ENCODE measurements around the gene DCAF10.
"Not testable (repeated sequence)": the region's sequence is repeated elsewhere in the genome, so short reads cannot be mapped to it uniquely, and the experiment has no call there.

DCAF10 gene

GRCh38 chr9:37792122-37792521 lies 8.5 kb upstream of the DCAF10 start:
- DNase-seq, result no peak

- no peak for DNase-seq
These were observed 4.4 kb upstream of the DCAF10 start for GRCh38 chr9:37796232-37796631.

GRCh38 chr9:37798677-37799076 lies 1.9 kb upstream of the DCAF10 start:
- no peak for DNase-seq

- DNase-seq, result no peak
These were observed 772 bp downstream of the DCAF10 start for GRCh38 chr9:37801287-37801850.

GRCh38 chr9:37801959-37802711 lies 1.5 kb downstream of the DCAF10 start:
- DNase-seq, result no peak

GRCh38 chr9:37806271-37806670 lies 5.7 kb downstream of the DCAF10 start:
- DNase-seq, result no peak

- DNase-seq, result not testable (repeated sequence)
These were observed 9.1 kb downstream of the DCAF10 start for GRCh38 chr9:37809676-37810075.

GRCh38 chr9:37811906-37812476 lies 11.4 kb downstream of the DCAF10 start:
- no peak for DNase-seq

- DNase-seq, result no peak
These were observed 12.3 kb downstream of the DCAF10 start for GRCh38 chr9:37812773-37813379.

- DNase-seq, result no peak
These were observed 18.3 kb downstream of the DCAF10 start for GRCh38 chr9:37818849-37819248.

- no peak for DNase-seq
These were observed 19.5 kb downstream of the DCAF10 start for GRCh38 chr9:37820142-37820541.

- DNase-seq, result not testable (repeated sequence)
These were observed 24.6 kb downstream of the DCAF10 start for GRCh38 chr9:37825174-37825573.

GRCh38 chr9:37827483-37828165 lies 27.0 kb downstream of the DCAF10 start:
- DNase-seq, result no peak

GRCh38 chr9:37835821-37836220 lies 35.2 kb downstream of the DCAF10 start:
- DNase-seq, result no peak

- DNase-seq, result no peak
These were observed 35.8 kb downstream of the DCAF10 start for GRCh38 chr9:37836386-37836785.

- DNase-seq, result no peak
These were observed 39.2 kb downstream of the DCAF10 start for GRCh38 chr9:37839496-37840461.

GRCh38 chr9:37840560-37841194 lies 40.1 kb downstream of the DCAF10 start:
- DNase-seq, result no peak

GRCh38 chr9:37852222-37852621 lies 51.6 kb downstream of the DCAF10 start:
- no peak for DNase-seq

GRCh38 chr9:37856551-37856950 lies 56.0 kb downstream of the DCAF10 start:
- no peak for DNase-seq

- no peak for DNase-seq
These were observed 58.4 kb downstream of the DCAF10 start for GRCh38 chr9:37859043-37859442.

GRCh38 chr9:37862530-37862929 lies 61.9 kb downstream of the DCAF10 start:
- no peak for DNase-seq

Measured in CD4-positive, alpha-beta T cell treated with Interleukin-15 for 1 hour (primary cell).